HG03103 (cell line): ENCODE results near the gene LRRC3C.

Source experiments
- ATAC-seq: cut with Tn5 transposase; IDR thresholded peaks from one replicate; pipeline ENCODE4 v1.9.1; 2021; ENCODE audit warnings: low read depth; ENCODE audit not compliant: unreplicated experiment

The LRRC3C gene

GRCh38 chr17:39923836-39924690 is 3.5 kb upstream of the LRRC3C start:
- no peak for ATAC-seq

GRCh38 chr17:39924691-39925055 is 2.9 kb upstream of the LRRC3C start:
- ATAC-seq, result no peak

- ATAC-seq, result no peak
These were observed 2.0 kb upstream of the LRRC3C start for GRCh38 chr17:39925282-39926134.

- no peak for ATAC-seq
These were observed 1.4 kb upstream of the LRRC3C start for GRCh38 chr17:39926135-39926587.

GRCh38 chr17:39926588-39927100 is 888 bp upstream of the LRRC3C start:
- ATAC-seq, result peak; percentile 14

GRCh38 chr17:39927929-39928857 is 661 bp downstream of the LRRC3C start:
- ATAC-seq, result peak; percentile 7

- no peak for ATAC-seq
These were observed 1.5 kb downstream of the LRRC3C start for GRCh38 chr17:39928858-39929645.

- ATAC-seq, result no peak
These were observed 2.3 kb downstream of the LRRC3C start for GRCh38 chr17:39929646-39930407.

- ATAC-seq, result no peak
These were observed 6.4 kb downstream of the LRRC3C start for GRCh38 chr17:39933912-39934311.

- ATAC-seq, result no peak
These were observed 6.8 kb downstream of the LRRC3C start for GRCh38 chr17:39934324-39934723.

- ATAC-seq, result no peak
These were observed 8.4 kb downstream of the LRRC3C start for GRCh38 chr17:39935909-39936308.

GRCh38 chr17:39937447-39937846 is 9.9 kb downstream of the LRRC3C start:
- no peak for ATAC-seq

- ATAC-seq, result no peak
These were observed 10.8 kb downstream of the LRRC3C start for GRCh38 chr17:39938140-39938869.

GRCh38 chr17:39939106-39939505 is 11.6 kb downstream of the LRRC3C start:
- no peak for ATAC-seq

- no peak for ATAC-seq
These were observed 12.3 kb downstream of the LRRC3C start for GRCh38 chr17:39939588-39940419.

- ATAC-seq, result no peak
These were observed 16.3 kb downstream of the LRRC3C start for GRCh38 chr17:39943702-39944392.

GRCh38 chr17:39944393-39944711 is 16.8 kb downstream of the LRRC3C start:
- no peak for ATAC-seq
